Endothelial cell of umbilical vein (primary cell): ENCODE measurements around the gene RALGPS1. TPM values are rescaled to one million over a fixed set of nuclear protein-coding genes. Genes with fewer than 3 reads are reported as not detected.

ENCODE experiments used
- BruUV-seq: library from RNA; stranded (reverse); fragments of 400-500 nt; replicated peaks from 2 replicates; lab custom pipeline; 2021; lab: Mats Ljungman, UMichigan
- CTCF ChIA-PET: fragments of 300-600, 350-600 bp; sonication (Branson Sonifier 250); formaldehyde crosslinking; loops from one replicate; lab custom pipeline; 2021; ENCODE audit warnings: antibody characterized with exemption, inconsistent platforms; lab: Charles Lee
- POLR2A ChIA-PET: fragments of 300-600, 350-600 bp; sonication (Branson Sonifier 250); formaldehyde crosslinking; loops from one replicate; lab custom pipeline; 2021; ENCODE audit warnings: antibody characterized with exemption, inconsistent platforms; lab: Charles Lee
- DNase-seq: peaks from one replicate; pipeline ENCODE4 v3.0.0-alpha.2; 2011; ENCODE audit warnings: low read depth, low spot score
- FAIRE-seq: peaks from 2 replicates; lab custom pipeline; 2011; peaks lifted over from hg19 to GRCh38; lab: Jason Lieb, UNC
- H2AFZ ChIP-seq: 2 replicates; pipeline ENCODE4 v1.6.0; 2012; ENCODE audit warnings: low read depth, low read length, control low read depth, inconsistent platforms
- H3K27ac ChIP-seq: 2 replicates; pipeline ENCODE4 v1.5.1; 2011; ENCODE audit warnings: low read depth, mild to moderate bottlenecking, control low read depth, low read length, moderate library complexity; ENCODE audit not compliant: insufficient read depth
- H3K27me3 ChIP-seq, 2 experiments: 2 replicates each; pipeline versions ENCODE4 v1.6.0 to v1.6.1; 2011; ENCODE audit warnings: low read length in 2 of 2, mixed read lengths in 1 of 2; ENCODE audit not compliant: control insufficient read depth in 2 of 2, insufficient read depth in 2 of 2
- H3K36me3 ChIP-seq, 2 experiments: 2 replicates in 1 of 2; 3 replicates in 1 of 2; pipeline ENCODE4 v1.5.1; 2011; ENCODE audit warnings: low read length in 2 of 2, mild to moderate bottlenecking in 1 of 2, moderate library complexity in 1 of 2; ENCODE audit not compliant: control insufficient read depth in 2 of 2, insufficient read depth in 2 of 2; ENCODE audit errors: extremely low read depth in 1 of 2
- H3K4me1 ChIP-seq: 3 replicates; pipeline ENCODE4 v1.5.1; 2011; ENCODE audit warnings: mild to moderate bottlenecking, low read length; ENCODE audit not compliant: control insufficient read depth, insufficient read depth; ENCODE audit errors: extremely low read depth
- H3K4me2 ChIP-seq: 2 replicates; pipeline ENCODE4 v1.6.1; 2011; ENCODE audit warnings: low read length, control low read depth, mixed read lengths; ENCODE audit not compliant: insufficient read depth
- H3K4me3 ChIP-seq, 3 experiments: fragments of 200-600 bp in 1 of 3; sonication (generic), shearing (Covaris generic) in 1 of 3; replicated peaks in 1 of 3; 2 replicates each; pipeline ENCODE4 v1.5.1; 2011 to 2016; ENCODE audit warnings: control low read depth in 3 of 3, low read length in 3 of 3, mild to moderate bottlenecking in 2 of 3, inconsistent platforms in 1 of 3, low read depth in 1 of 3, moderate library complexity in 1 of 3; ENCODE audit not compliant: insufficient read depth in 1 of 3
- H3K79me2 ChIP-seq: 2 replicates; pipeline ENCODE4 v1.6.0; 2012; ENCODE audit warnings: low read length, inconsistent platforms; ENCODE audit not compliant: control insufficient read depth, insufficient read depth
- H3K9ac ChIP-seq: replicated peaks from 2 replicates; pipeline ENCODE3; 2011; ENCODE audit warnings: low read length, control low read depth; ENCODE audit not compliant: insufficient read depth; ENCODE audit errors: extremely low read depth
- H3K9me1 ChIP-seq: replicated peaks from 3 replicates; pipeline ENCODE4 v1.6.0; 2011; ENCODE audit warnings: mild to moderate bottlenecking, low read length; ENCODE audit not compliant: control insufficient read depth, insufficient read depth; ENCODE audit errors: extremely low read depth
- H3K9me3 ChIP-seq: replicated peaks from 2 replicates; pipeline ENCODE4 v1.5.1; 2012; ENCODE audit warnings: low read length, inconsistent platforms; ENCODE audit not compliant: control insufficient read depth, insufficient read depth
- H4K20me1 ChIP-seq: replicated peaks from 2 replicates; pipeline ENCODE3; 2011; ENCODE audit warnings: mild to moderate bottlenecking, low read length; ENCODE audit not compliant: control insufficient read depth, insufficient read depth; ENCODE audit errors: extremely low read depth
- CTCF ChIP-seq, 2 donors: IDR thresholded peaks; 1 replicate in 1 of 2; 2 replicates in 1 of 2; pipeline ENCODE4 v1.5.1; 2011; ENCODE audit warnings: low read length in 2 of 2, mild to moderate bottlenecking in 2 of 2, moderate library complexity in 2 of 2, control low read depth in 1 of 2, inconsistent platforms in 1 of 2, low read depth in 1 of 2; ENCODE audit not compliant: insufficient read depth in 1 of 2; ENCODE audit errors: extremely low read depth in 1 of 2
- EZH2 ChIP-seq: IDR thresholded peaks from 2 replicates; pipeline ENCODE4 v1.6.1; 2012; ENCODE audit warnings: borderline replicate concordance, low read depth, mild to moderate bottlenecking, moderate library complexity, low read length, inconsistent platforms; ENCODE audit not compliant: severe bottlenecking
- FOS ChIP-seq: IDR thresholded peaks from 2 replicates; pipeline ENCODE4 v1.6.1; 2011; ENCODE audit warnings: mild to moderate bottlenecking, low read length, moderate library complexity, borderline replicate concordance; ENCODE audit not compliant: insufficient read depth
- GATA2 ChIP-seq: IDR thresholded peaks from 2 replicates; pipeline ENCODE4 v1.7.0; 2011; ENCODE audit warnings: low read depth, mild to moderate bottlenecking, moderate library complexity, mixed read lengths, low read length; ENCODE audit not compliant: insufficient read length, insufficient read depth
- JUN ChIP-seq: IDR thresholded peaks from 2 replicates; pipeline ENCODE4 v1.6.1; 2011; ENCODE audit warnings: borderline replicate concordance, low read depth; ENCODE audit not compliant: insufficient read length, insufficient read depth
- MAX ChIP-seq: IDR thresholded peaks from 2 replicates; pipeline ENCODE4 v1.6.1; 2011; ENCODE audit not compliant: insufficient read depth, insufficient read length
- MYC ChIP-seq: IDR thresholded peaks from one replicate; pipeline ENCODE4 v1.6.1; 2011; ENCODE audit warnings: mild to moderate bottlenecking, low read depth, low read length
- POLR2AphosphoS5 ChIP-seq: IDR thresholded peaks from 2 replicates; pipeline ENCODE4 v1.6.1; 2012; ENCODE audit warnings: low read depth, mild to moderate bottlenecking, control low read depth, low read length, moderate library complexity; ENCODE audit not compliant: insufficient read depth
- dilution Hi-C: fragments of 300-500 bp; cut with MboI; formaldehyde crosslinking; loops from one replicate; pipeline ENCODE4 v1.15.0; 2019; ENCODE audit warnings: low sequenced_read_pairs; ENCODE audit not compliant: extremely low pct_ligation_motif_present
- intact Hi-C: fragments of 100-400 bp; cut with micrococcal nuclease; formaldehyde crosslinking; loops from one replicate; pipeline ENCODE4 v1.10.0; 2022
- polyA plus RNA-seq, 4 experiments: library from polyadenylated mRNA; depleted of rRNA in 3 of 4; stranded (reverse) in 3 of 4; unstranded in 1 of 4; fragments of >200 nt; gene quantifications; 2 replicates each; pipeline versions ENCODE4 v1.2.1 to v1.2.3, GENCODE V29; 2011 to 2012; ENCODE audit warnings: missing spikeins in 1 of 4
- total RNA-seq: library from RNA; stranded (reverse); gene quantifications from 2 replicates; pipeline ENCODE4 v1.2.3, GENCODE V29; 2021

RALGPS1 gene
- total and polyA plus RNA-seq, 2 donors (not counting 3 experiments of a cell fraction or from before 2014, with no cell fraction given), result 3.8 to 5.5 TPM

- FAIRE-seq (no peak), DNase-seq (no peak)
- H3K79me2 ChIP-seq, result no peaks in the 10 kb centered on the region
- BruUV-seq, result no TSS peak
- H2AFZ ChIP-seq, result no peak overlapping the region
- dilution Hi-C loops, result no loop called here
- H3K4me2 ChIP-seq, result no peak overlapping the region
- no peak overlapping the region for H3K9ac ChIP-seq
- H3K9me1 ChIP-seq, result no peaks in the 10 kb centered on the region
- no peaks in the 10 kb centered on the region for H4K20me1 ChIP-seq
- intact Hi-C loops, result no loop called here
- no peak overlapping the region for H3K4me3 ChIP-seq
- no peaks in the 10 kb centered on the region for H3K27me3 ChIP-seq
- no peaks in the 10 kb centered on the region for H3K4me1 ChIP-seq
- POLR2A ChIA-PET, result no interaction called here
- TF ChIP-seq MYC (no peak), JUN (no peak), GATA2 (no peak), CTCF (IDR thresholded peaks at IDR 0.05; ENCODE audit: extremely low read depth in 1 of 2, insufficient read depth in 1 of 2, low read depth in 1 of 2, low read length in 2 of 2) (no peak), FOS (no peak), MAX (no peak), POLR2AphosphoS5 (no peak), EZH2 (no peak)
- no peaks in the 10 kb centered on the region for H3K36me3 ChIP-seq
- no peaks in the 10 kb centered on the region for H3K9me3 ChIP-seq
- CTCF ChIA-PET, result interaction anchor here (0.6 to 10.9 kb wide), 13 partner anchors 11 to 256 kb away, joined by 3 to 272 read pairs (median 5); partner anchors contain the start of gene ANGPTL2
- no peak overlapping the region for H3K27ac ChIP-seq
These were observed 282.7 kb downstream of the RALGPS1 start for GRCh38 chr9:127197186-127197860.
